ENCODE data around the gene C13orf42.

- no peak for TF ChIP-seq POLR2A (IDR thresholded peaks at IDR 0.05)
- TF ChIP-seq, protein P1, sequence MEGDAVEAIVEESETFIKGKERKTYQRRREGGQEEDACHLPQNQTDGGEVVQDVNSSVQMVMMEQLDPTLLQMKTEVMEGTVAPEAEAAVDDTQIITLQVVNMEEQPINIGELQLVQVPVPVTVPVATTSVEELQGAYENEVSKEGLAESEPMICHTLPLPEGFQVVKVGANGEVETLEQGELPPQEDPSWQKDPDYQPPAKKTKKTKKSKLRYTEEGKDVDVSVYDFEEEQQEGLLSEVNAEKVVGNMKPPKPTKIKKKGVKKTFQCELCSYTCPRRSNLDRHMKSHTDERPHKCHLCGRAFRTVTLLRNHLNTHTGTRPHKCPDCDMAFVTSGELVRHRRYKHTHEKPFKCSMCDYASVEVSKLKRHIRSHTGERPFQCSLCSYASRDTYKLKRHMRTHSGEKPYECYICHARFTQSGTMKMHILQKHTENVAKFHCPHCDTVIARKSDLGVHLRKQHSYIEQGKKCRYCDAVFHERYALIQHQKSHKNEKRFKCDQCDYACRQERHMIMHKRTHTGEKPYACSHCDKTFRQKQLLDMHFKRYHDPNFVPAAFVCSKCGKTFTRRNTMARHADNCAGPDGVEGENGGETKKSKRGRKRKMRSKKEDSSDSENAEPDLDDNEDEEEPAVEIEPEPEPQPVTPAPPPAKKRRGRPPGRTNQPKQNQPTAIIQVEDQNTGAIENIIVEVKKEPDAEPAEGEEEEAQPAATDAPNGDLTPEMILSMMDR (IDR thresholded peaks at IDR 0.05), result no peak
Measured at GRCh38 chr13:51034906-51035305, 76.2 kb downstream of the C13orf42 start.
